Measurements from ENCODE around the gene TMC6. TPM values are rescaled to one million over a fixed set of nuclear protein-coding genes. Genes with fewer than 3 reads are reported as not detected.

TMC6 gene
- total and polyA plus RNA-seq, 2 of the 13 experiments (the other 11 are each of a cell fraction or from before 2014, with no cell fraction given) = 48.4 to 99.1 TPM

GRCh38 chr17:78064708-78065107 is 63.8 kb downstream of the TMC6 start (continued):
- no peak for TF ChIP-seq ZNF318 (CRISPR knock-in tag; IDR thresholded peaks at IDR 0.05)

- BruUV-seq (replicated peaks) = no TSS peak
- DNase-seq (ENCODE audit: low spot score) (no peak), ATAC-seq (no peak), FAIRE-seq (no peak)
- no peak overlapping the region for H3K4me2 ChIP-seq (ENCODE audit: low read depth, low read length)
- peaks cover 8 to 9% of the 10 kb centered on the region in 2 experiments; a peak in 4 of 5 replicates for H3K36me3 ChIP-seq (replicated peaks in 1 of 2; ENCODE audit: control insufficient read depth in 1 of 2, insufficient read depth in 2 of 2, low read length in 2 of 2)
- intact Hi-C loops (cut with micrococcal nuclease; ENCODE audit: unreplicated experiment) = no loop called here
- POLR2A ChIA-PET = no interaction called here
- no peak overlapping the region for H3K9ac ChIP-seq (ENCODE audit: insufficient read depth, low read depth, low read length)
- no peaks in the 10 kb centered on the region for H4K20me1 ChIP-seq (ENCODE audit: insufficient read depth, low read length)
- in situ Hi-C loops (cut with HindIII; ENCODE audit: extremely low pct_ligation_motif_present, low pct_unique_long_range_greater_than_20kb) = no loop called here
- no peak overlapping the region for H2AFZ ChIP-seq (ENCODE audit: low read length)
- H3K4me1 ChIP-seq (ENCODE audit: insufficient read depth, low read length) = no peaks in the 10 kb centered on the region
- H3K27me3 ChIP-seq (ENCODE audit: control insufficient read depth in 1 of 2, insufficient read depth in 2 of 2, low read length in 2 of 2) = no peaks in the 10 kb centered on the region
- CTCF ChIA-PET (ENCODE audit: low intra/inter-chr PET ratio, low total read pairs) = no interaction called here
- no peak overlapping the region for H3K27ac ChIP-seq (ENCODE audit: extremely low read length, insufficient read depth, low read length)
- no peaks in the 10 kb centered on the region for H3K79me2 ChIP-seq (ENCODE audit: insufficient read depth, low read length)
- H3K9me3 ChIP-seq (ENCODE audit: low read length) = no peaks in the 10 kb centered on the region
- H3K4me3 ChIP-seq (replicated peaks in 1 of 3; ENCODE audit: insufficient read depth in 1 of 3, low read depth in 2 of 3, low read length in 3 of 3) = no peak overlapping the region
- TF ChIP-seq ZNF678 (CRISPR knock-in tag; IDR thresholded peaks at IDR 0.05) = no peak
- TF ChIP-seq MIER3 (CRISPR knock-in tag; IDR thresholded peaks at IDR 0.05; ENCODE audit: borderline replicate concordance) = no peak
- TF ChIP-seq ZNF563 (CRISPR knock-in tag; IDR thresholded peaks at IDR 0.05) = no peak
- TF ChIP-seq ZNF451 (CRISPR knock-in tag; IDR thresholded peaks at IDR 0.05) = no peak
- TF ChIP-seq CSRNP1 (CRISPR knock-in tag; IDR thresholded peaks at IDR 0.05) = no peak
Observed at GRCh38 chr17:78063489-78063888, 65.1 kb downstream of the TMC6 start.

Data from HepG2 (cell line).